Lower lobe of right lung (tissue), 2 donors: ENCODE measurements around the gene SUSD2. TPM values are rescaled to one million over a fixed set of nuclear protein-coding genes. Genes with fewer than 3 reads are reported as not detected.

ENCODE experiments used
- ATAC-seq, 2 donors: fragments of 200-7000 bp; cut with Tn5 transposase; one replicate each; pipeline ENCODE4 v1.9.1; 2020 to 2022; ENCODE audit warnings: mild to moderate bottlenecking in 2 of 2, moderate library complexity in 2 of 2
- DNase-seq: peaks from one replicate; pipeline ENCODE4 v3.0.0-alpha.2; 2020
- H3K27ac ChIP-seq: fragments of 200-600 bp; one replicate; pipeline ENCODE4 v1.8.0; 2022
- H3K27me3 ChIP-seq: fragments of 200-600 bp; one replicate; pipeline ENCODE4 v1.8.0; 2022; ENCODE audit warnings: low read depth
- H3K36me3 ChIP-seq: fragments of 200-600 bp; one replicate; pipeline ENCODE4 v1.8.0; 2022; ENCODE audit warnings: mild to moderate bottlenecking
- H3K4me1 ChIP-seq: fragments of 200-600 bp; one replicate; pipeline ENCODE4 v1.8.0; 2022
- H3K4me3 ChIP-seq: fragments of 200-600 bp; one replicate; pipeline ENCODE4 v1.8.0; 2022; ENCODE audit warnings: mild to moderate bottlenecking
- H3K9me3 ChIP-seq: fragments of 200-600 bp; one replicate; pipeline ENCODE4 v1.8.0; 2022
- intact Hi-C: fragments of 100-400 bp; cut with DNase I; formaldehyde crosslinking; loops from one replicate; pipeline ENCODE4 v1.11.0; 2022
- total RNA-seq: library from RNA; stranded (reverse); fragmentation: NEBNext Ultra II Directional; extraction: Animal tissue kit (Norgen Biotek cat#: 25700); gene quantifications from one replicate; pipeline ENCODE4 v1.2.1, GENCODE V29; 2021
- TF ChIP-seq, protein P1 (sequence below): fragments of 200-600 bp; IDR thresholded peaks from one replicate; pipeline ENCODE4 v1.8.0; 2022; ENCODE audit warnings: antibody characterized with exemption, mild to moderate bottlenecking
- donor health status: DM: no; HTN: yes; CAD: no; lungs with severe emphysema.

SUSD2 gene
- total RNA-seq, 1 donor from 2014 or later, result 200 TPM

DNA sequence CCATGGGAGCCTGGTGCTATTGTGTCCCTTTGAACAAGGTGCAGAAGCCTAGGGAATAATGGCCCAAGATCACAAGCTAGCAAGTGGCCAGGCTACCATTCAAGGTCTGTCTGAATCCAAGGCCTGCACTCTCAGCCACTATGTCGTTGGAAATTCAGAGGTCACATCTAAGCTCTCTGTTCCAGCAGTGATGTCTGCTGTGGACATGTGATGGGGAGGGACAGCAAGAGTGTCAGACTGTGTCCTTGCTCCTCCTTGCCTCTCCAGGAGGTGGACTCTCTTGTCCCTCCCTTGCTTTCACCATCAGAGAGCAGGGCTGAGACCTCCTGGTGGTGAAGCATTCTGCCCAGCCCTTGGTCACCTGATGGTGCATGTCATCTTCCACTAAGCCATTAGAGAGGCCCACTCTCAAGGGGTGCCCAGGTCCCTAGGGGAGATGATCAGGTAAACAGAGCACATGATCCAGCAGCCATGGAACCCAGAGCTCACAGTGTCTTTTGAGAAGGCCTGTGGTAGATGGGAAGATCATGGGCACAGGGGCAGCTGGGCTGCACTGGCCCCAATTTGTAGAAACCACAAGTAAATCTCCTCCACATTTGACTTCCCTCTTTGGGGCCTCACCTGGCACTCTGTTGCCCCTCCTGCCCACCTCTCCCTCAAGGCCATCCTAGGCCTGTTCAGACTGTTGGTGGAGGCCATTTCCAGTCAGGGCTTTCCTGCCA is 37.1 kb upstream of the SUSD2 start:
- H3K4me3 ChIP-seq, result no peak overlapping the region
- no peaks in the 10 kb centered on the region for H3K9me3 ChIP-seq
- H3K27me3 ChIP-seq, result no peaks in the 10 kb centered on the region
- TF ChIP-seq, protein P1, sequence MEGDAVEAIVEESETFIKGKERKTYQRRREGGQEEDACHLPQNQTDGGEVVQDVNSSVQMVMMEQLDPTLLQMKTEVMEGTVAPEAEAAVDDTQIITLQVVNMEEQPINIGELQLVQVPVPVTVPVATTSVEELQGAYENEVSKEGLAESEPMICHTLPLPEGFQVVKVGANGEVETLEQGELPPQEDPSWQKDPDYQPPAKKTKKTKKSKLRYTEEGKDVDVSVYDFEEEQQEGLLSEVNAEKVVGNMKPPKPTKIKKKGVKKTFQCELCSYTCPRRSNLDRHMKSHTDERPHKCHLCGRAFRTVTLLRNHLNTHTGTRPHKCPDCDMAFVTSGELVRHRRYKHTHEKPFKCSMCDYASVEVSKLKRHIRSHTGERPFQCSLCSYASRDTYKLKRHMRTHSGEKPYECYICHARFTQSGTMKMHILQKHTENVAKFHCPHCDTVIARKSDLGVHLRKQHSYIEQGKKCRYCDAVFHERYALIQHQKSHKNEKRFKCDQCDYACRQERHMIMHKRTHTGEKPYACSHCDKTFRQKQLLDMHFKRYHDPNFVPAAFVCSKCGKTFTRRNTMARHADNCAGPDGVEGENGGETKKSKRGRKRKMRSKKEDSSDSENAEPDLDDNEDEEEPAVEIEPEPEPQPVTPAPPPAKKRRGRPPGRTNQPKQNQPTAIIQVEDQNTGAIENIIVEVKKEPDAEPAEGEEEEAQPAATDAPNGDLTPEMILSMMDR, result no peak
- DNase-seq, result no peak
- intact Hi-C loops, result no loop called here
- ATAC-seq, result no peak
- H3K36me3 ChIP-seq, result peaks cover 1% of the 10 kb centered on the region
- peaks cover 83% of the 10 kb centered on the region for H3K4me1 ChIP-seq
- H3K27ac ChIP-seq, result peak overlapping the region; percentile 80

DNA sequence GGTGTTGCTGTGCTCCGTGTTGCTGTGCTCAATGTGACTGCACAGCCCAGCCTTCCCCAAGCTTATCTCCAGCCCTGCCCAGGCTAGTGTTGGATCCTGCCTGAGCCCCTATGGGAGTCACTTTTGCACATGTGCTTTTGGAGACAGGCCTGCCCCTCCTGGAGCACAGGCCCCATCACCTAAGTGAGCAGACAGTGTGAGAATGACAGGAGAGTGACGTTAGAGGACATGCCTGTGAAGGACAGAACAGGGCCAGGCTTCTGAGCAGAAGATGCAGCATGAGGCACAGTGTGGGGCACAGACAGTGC is 36.6 kb upstream of the SUSD2 start:
- H3K36me3 ChIP-seq, result no peaks in the 10 kb centered on the region
- H3K4me1 ChIP-seq, result peaks cover 88% of the 10 kb centered on the region
- DNase-seq, result no peak
- no peaks in the 10 kb centered on the region for H3K27me3 ChIP-seq
- no peaks in the 10 kb centered on the region for H3K9me3 ChIP-seq
- no peak for ATAC-seq
- H3K27ac ChIP-seq, result peak overlapping the region; percentile 80
- H3K4me3 ChIP-seq, result no peak overlapping the region
- TF ChIP-seq, protein P1, result no peak
- intact Hi-C loops, result no loop called here

DNA sequence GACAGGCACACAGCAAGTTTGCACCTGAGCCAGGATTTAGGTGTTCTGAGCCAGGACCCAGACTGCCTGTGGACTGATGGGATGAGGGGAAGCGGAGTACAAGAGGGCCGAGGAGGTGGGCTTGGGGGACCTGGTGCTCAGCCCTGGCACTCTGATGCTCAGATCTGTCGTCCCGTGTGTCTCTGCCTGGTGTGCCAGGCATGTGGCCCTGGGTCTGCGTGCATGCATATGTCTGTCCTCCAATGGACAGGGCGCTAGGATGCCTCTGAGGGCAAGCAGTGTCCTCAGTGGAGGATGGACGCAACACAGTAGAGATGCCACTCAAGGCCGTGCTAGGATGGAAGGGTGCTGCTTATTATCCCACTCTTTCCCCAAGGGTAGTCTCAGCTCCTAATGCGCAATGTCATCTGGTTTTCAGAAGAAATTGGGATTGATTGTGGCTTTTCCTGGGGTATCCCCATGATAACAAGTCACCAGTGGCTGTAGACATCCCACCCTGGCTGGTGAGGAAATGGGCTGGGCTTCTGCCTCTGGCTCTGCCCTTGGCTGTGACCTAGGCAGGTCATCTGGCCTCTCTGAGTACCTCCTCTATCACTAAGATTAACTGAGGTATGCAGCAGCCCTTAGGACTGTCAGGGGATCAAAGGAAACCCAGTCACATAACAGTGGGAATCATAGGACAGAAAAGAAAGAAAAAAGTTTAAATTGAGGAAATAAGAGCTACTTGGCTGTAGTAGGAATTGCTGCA is 35.7 kb upstream of the SUSD2 start:
- Histone ChIP-seq H3K27ac (peak overlapping the region; percentile 80), H3K27me3 (no peaks in the 10 kb centered on the region), H3K4me3 (no peak overlapping the region), H3K36me3 (no peaks in the 10 kb centered on the region), H3K9me3 (no peaks in the 10 kb centered on the region), H3K4me1 (peaks cover 87% of the 10 kb centered on the region)
- DNase-seq, result no peak
- intact Hi-C loops, result no loop called here
- TF ChIP-seq, protein P1, result no peak
- no peak for ATAC-seq

DNA sequence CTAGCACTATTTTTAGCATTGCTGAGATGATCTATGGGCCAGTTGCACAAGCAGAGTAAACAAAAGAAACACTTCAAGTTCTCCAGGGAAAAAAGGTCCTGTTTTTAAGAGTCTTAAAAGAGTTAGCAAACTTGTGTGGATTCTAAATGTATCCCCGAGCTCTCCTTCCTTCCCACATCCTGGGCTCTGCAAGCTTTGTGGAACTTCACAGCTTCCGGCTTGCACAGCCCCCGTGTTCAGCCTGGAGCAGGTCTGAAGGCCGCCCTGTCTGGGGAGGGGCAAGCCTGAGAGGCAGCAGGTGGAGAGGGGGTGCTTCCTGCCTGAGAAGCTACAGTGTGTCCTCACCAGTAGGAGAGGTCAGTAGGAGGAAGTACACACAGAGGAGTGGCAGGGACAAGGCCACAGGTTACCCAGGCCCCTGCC is 35.1 kb upstream of the SUSD2 start:
- ATAC-seq, result peak; percentile 90 to 91

DNA sequence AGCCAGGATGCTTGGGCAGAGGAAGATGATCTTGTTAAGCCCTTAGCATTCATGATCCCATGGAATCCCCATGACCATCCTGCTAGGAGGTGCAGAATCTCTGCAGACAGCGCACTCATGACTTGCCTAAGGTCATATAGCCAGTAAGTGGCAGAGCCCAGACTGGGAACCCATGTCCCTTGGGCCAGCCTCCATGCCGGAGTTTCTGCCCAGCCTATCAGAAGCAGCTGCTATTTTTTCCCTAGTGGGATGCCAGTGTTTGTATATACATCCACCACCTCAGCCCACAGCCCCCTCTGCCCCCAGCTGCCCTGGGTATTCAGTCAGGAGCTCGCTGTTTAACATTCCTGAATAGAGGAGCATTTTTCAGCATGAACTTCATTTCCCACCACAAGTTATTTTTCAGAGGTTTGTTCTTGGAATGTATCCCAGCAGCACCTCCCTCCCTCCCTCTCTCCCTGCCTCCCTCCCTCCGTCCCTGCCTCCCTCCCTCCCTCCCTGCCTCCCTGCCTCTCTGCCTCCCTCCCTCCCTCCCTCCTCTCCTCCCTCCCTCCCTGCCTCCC is 34.4 kb upstream of the SUSD2 start:
- TF ChIP-seq, protein P1, result no peak
- ATAC-seq (peak; percentile 16 to 36), DNase-seq (no peak)
- Histone ChIP-seq H3K4me1 (peaks cover 78% of the 10 kb centered on the region), H3K9me3 (no peaks in the 10 kb centered on the region), H3K36me3 (no peaks in the 10 kb centered on the region), H3K4me3 (no peak overlapping the region), H3K27ac (peak overlapping the region; percentile 80), H3K27me3 (no peaks in the 10 kb centered on the region)
- intact Hi-C loops, result no loop called here

More for the DNA sequence above, 35.1 kb upstream of the SUSD2 start:
- H3K9me3 ChIP-seq, result no peaks in the 10 kb centered on the region
- intact Hi-C loops, result no loop called here
- peaks cover 82% of the 10 kb centered on the region for H3K4me1 ChIP-seq
- no peaks in the 10 kb centered on the region for H3K27me3 ChIP-seq
- no peak overlapping the region for H3K4me3 ChIP-seq
- H3K36me3 ChIP-seq, result no peaks in the 10 kb centered on the region
- peak; percentile 88 for DNase-seq
- H3K27ac ChIP-seq, result peak overlapping the region; percentile 80
- TF ChIP-seq, protein P1, result no peak
